ENCODE results near the gene BIRC6.
"Not testable (repeated sequence)": the region's sequence is repeated elsewhere in the genome, so short reads cannot be mapped to it uniquely, and the experiment has no call there.

Gene BIRC6

GRCh38 chr2:32356681-32357317, at the start of gene BIRC6:
TSS of gene BIRC6 (plus strand) at chr2:32357023. CDS start at chr2:32357162, 139 bp downstream.
- H3K4me3 Mint-ChIP-seq: peak within 1 kb of the TSS; percentile 85
- peaks cover 34% of the 10 kb centered on the region for H3K4me1 Mint-ChIP-seq (ENCODE audit: low read depth)
- peak within 1 kb of the TSS; percentile 96 for H3K27ac Mint-ChIP-seq
- H3K9me3 Mint-ChIP-seq: no peaks in the 10 kb centered on the region
- H3K27me3 Mint-ChIP-seq (ENCODE audit: low read depth): no peaks in the 10 kb centered on the region
- H3K36me3 Mint-ChIP-seq (ENCODE audit: low read depth): peaks cover 18% of the 10 kb centered on the region

GRCh38 chr2:32310577-32310976, 46.2 kb upstream of the BIRC6 start:
- H3K27ac Mint-ChIP-seq: no peak overlapping the region

GRCh38 chr2:32314886-32315285, 41.9 kb upstream of the BIRC6 start:
- Mint-ChIP-seq H3K9me3 (no peaks in the 10 kb centered on the region), H3K4me3 (no peak overlapping the region), H3K27ac (no peak overlapping the region), H3K27me3 (ENCODE audit: low read depth) (no peaks in the 10 kb centered on the region), H3K36me3 (ENCODE audit: low read depth) (no peaks in the 10 kb centered on the region), H3K4me1 (ENCODE audit: low read depth) (no peaks in the 10 kb centered on the region)

More at GRCh38 chr2:32310577-32310976, 46.2 kb upstream of the BIRC6 start:
- Mint-ChIP-seq H3K4me3 (no peak overlapping the region), H3K27me3 (ENCODE audit: low read depth) (no peaks in the 10 kb centered on the region), H3K36me3 (ENCODE audit: low read depth) (peaks cover 5% of the 10 kb centered on the region), H3K9me3 (no peaks in the 10 kb centered on the region), H3K4me1 (ENCODE audit: low read depth) (no peaks in the 10 kb centered on the region)

GRCh38 chr2:32328679-32329078, 28.1 kb upstream of the BIRC6 start:
- not testable (repeated sequence) for H3K9me3 Mint-ChIP-seq; H3K36me3 Mint-ChIP-seq (ENCODE audit: low read depth); H3K27ac Mint-ChIP-seq; H3K4me1 Mint-ChIP-seq (ENCODE audit: low read depth); H3K27me3 Mint-ChIP-seq (ENCODE audit: low read depth); H3K4me3 Mint-ChIP-seq

- not testable (repeated sequence) for H3K27ac Mint-ChIP-seq; H3K9me3 Mint-ChIP-seq; H3K27me3 Mint-ChIP-seq (ENCODE audit: low read depth); H3K36me3 Mint-ChIP-seq (ENCODE audit: low read depth); H3K4me1 Mint-ChIP-seq (ENCODE audit: low read depth); H3K4me3 Mint-ChIP-seq
Measured at GRCh38 chr2:32329180-32329980, 27.4 kb upstream of the BIRC6 start.

- no peaks in the 10 kb centered on the region for H3K36me3 Mint-ChIP-seq (ENCODE audit: low read depth)
- H3K27me3 Mint-ChIP-seq (ENCODE audit: low read depth): no peaks in the 10 kb centered on the region
- H3K4me3 Mint-ChIP-seq: no peak overlapping the region
- H3K27ac Mint-ChIP-seq: no peak overlapping the region
- no peaks in the 10 kb centered on the region for H3K9me3 Mint-ChIP-seq
- no peaks in the 10 kb centered on the region for H3K4me1 Mint-ChIP-seq (ENCODE audit: low read depth)
Measured at GRCh38 chr2:32330136-32330535, 26.7 kb upstream of the BIRC6 start.

- Mint-ChIP-seq H3K36me3 (ENCODE audit: low read depth) (no peaks in the 10 kb centered on the region), H3K9me3 (no peaks in the 10 kb centered on the region), H3K4me1 (ENCODE audit: low read depth) (no peaks in the 10 kb centered on the region), H3K27me3 (ENCODE audit: low read depth) (no peaks in the 10 kb centered on the region), H3K4me3 (no peak overlapping the region), H3K27ac (no peak overlapping the region)
Measured at GRCh38 chr2:32342801-32343200, 14.0 kb upstream of the BIRC6 start.

GRCh38 chr2:32350797-32351196, 6.0 kb upstream of the BIRC6 start:
- not testable (repeated sequence) for H3K9me3 Mint-ChIP-seq; H3K4me3 Mint-ChIP-seq; H3K27me3 Mint-ChIP-seq (ENCODE audit: low read depth); H3K36me3 Mint-ChIP-seq (ENCODE audit: low read depth); H3K4me1 Mint-ChIP-seq (ENCODE audit: low read depth); H3K27ac Mint-ChIP-seq

- Mint-ChIP-seq H3K36me3 (ENCODE audit: low read depth) (peaks cover 14% of the 10 kb centered on the region), H3K4me3 (peak overlapping the region; percentile 81), H3K27me3 (ENCODE audit: low read depth) (no peaks in the 10 kb centered on the region), H3K4me1 (ENCODE audit: low read depth) (peaks cover 29% of the 10 kb centered on the region), H3K27ac (peak overlapping the region; percentile 79), H3K9me3 (no peaks in the 10 kb centered on the region)
Measured at GRCh38 chr2:32355976-32356680, 695 bp upstream of the BIRC6 start.

GRCh38 chr2:32357318-32358110, 691 bp downstream of the BIRC6 start:
- Mint-ChIP-seq H3K27me3 (ENCODE audit: low read depth) (no peaks in the 10 kb centered on the region), H3K4me3 (peak overlapping the region; percentile 85), H3K9me3 (no peaks in the 10 kb centered on the region), H3K4me1 (ENCODE audit: low read depth) (peaks cover 34% of the 10 kb centered on the region), H3K36me3 (ENCODE audit: low read depth) (peaks cover 20% of the 10 kb centered on the region), H3K27ac (peak overlapping the region; percentile 96)

GRCh38 chr2:32358111-32358482, 1.3 kb downstream of the BIRC6 start:
- Mint-ChIP-seq H3K9me3 (no peaks in the 10 kb centered on the region), H3K4me1 (ENCODE audit: low read depth) (peaks cover 34% of the 10 kb centered on the region), H3K27me3 (ENCODE audit: low read depth) (no peaks in the 10 kb centered on the region), H3K27ac (peak overlapping the region; percentile 84), H3K36me3 (ENCODE audit: low read depth) (peaks cover 20% of the 10 kb centered on the region), H3K4me3 (peak overlapping the region; percentile 85)

GRCh38 chr2:32360416-32360815, 3.6 kb downstream of the BIRC6 start:
- Mint-ChIP-seq H3K27me3 (ENCODE audit: low read depth) (no peaks in the 10 kb centered on the region), H3K36me3 (ENCODE audit: low read depth) (peaks cover 29% of the 10 kb centered on the region), H3K27ac (no peak overlapping the region), H3K4me3 (peak overlapping the region; percentile 21), H3K4me1 (ENCODE audit: low read depth) (peaks cover 47% of the 10 kb centered on the region), H3K9me3 (no peaks in the 10 kb centered on the region)

GRCh38 chr2:32362997-32363396, 6.2 kb downstream of the BIRC6 start:
- H3K27ac Mint-ChIP-seq; H3K9me3 Mint-ChIP-seq; H3K27me3 Mint-ChIP-seq (ENCODE audit: low read depth); H3K4me3 Mint-ChIP-seq: not testable (repeated sequence)
- Mint-ChIP-seq H3K4me1 (ENCODE audit: low read depth) (peaks cover 43% of the 10 kb centered on the region), H3K36me3 (ENCODE audit: low read depth) (peaks cover 30% of the 10 kb centered on the region)

GRCh38 chr2:32363597-32363996, 6.8 kb downstream of the BIRC6 start:
- no peaks in the 10 kb centered on the region for H3K9me3 Mint-ChIP-seq
- H3K36me3 Mint-ChIP-seq (ENCODE audit: low read depth): peaks cover 24% of the 10 kb centered on the region
- H3K27me3 Mint-ChIP-seq (ENCODE audit: low read depth): no peaks in the 10 kb centered on the region
- no peak overlapping the region for H3K4me3 Mint-ChIP-seq
- peaks cover 38% of the 10 kb centered on the region for H3K4me1 Mint-ChIP-seq (ENCODE audit: low read depth)
- no peak overlapping the region for H3K27ac Mint-ChIP-seq
